Measurements from ENCODE around the gene S100A1.
"Not testable (repeated sequence)": the region's sequence is repeated elsewhere in the genome, so short reads cannot be mapped to it uniquely, and the experiment has no call there.

Gene S100A1

DNA sequence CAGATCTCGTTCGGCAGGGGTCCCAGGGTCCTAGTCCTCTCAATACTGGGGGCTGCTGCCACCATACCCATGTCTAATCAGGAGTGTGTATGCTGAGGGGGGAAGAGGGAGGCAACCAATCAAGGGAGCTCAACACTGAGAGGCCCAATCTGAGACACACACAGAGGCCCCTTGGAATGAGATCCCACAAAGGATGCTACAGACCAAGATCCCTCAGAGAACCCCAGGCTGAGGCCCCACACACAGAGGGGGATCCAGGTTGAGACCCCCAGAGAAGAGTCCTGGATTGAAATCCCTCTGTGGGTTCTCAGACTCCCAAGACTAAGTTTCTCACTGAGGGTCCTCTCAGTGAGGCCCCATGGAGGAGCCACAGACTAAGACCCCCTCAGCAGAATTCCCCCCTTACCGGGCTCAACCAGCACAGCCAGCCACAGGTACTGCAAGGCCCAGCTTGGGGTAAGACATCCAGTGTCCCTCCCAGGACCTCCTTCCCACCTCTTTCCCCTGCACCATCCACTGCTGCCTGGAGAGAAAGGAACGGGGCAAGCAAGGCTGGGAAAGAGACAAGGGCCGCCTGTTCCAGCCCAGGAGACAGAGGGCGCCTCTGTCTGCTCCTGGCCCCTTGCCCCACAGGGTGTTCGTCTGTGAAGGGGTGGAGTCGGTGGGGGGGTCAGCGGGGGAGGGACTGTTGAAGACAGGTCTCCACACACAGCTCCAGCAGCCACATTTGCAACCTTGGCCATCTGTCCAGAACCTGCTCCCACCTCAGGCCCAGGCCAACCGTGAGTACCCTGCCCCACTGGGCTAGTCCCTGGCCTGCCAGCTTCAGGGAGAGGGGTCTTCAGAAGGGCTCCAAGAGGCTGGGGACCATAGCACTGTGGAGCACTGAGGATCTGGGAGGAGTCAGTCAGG lies at the start of gene S100A1:
Gene S100A1, plus strand, starts transcription at position 720 of the 912 bp plus-strand sequence. CDS start 2,088 bp downstream, outside the sequence.
- peak; percentile 52 for DNase-seq (ENCODE audit: low spot score)

DNA sequence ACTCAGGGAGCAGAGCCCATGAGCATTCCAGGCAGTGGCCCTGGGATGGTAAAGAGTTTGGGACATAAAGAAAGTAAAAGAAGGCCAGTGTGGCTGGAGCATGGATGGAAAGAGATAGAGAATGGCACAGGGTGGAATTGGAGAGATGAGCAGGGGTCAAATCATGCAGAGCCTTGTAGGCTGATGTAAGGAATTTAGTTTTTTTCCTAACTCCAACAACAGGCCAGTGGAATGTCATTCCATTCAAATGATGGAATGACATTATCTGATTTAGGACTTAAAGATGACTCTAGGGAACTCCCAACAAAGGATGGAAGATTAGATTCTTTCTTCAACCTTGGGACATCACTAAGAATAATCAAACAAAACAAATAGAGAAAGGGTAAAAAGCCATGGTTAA lies 49.7 kb upstream of the S100A1 start:
- peak; percentile 31 for DNase-seq (ENCODE audit: low spot score)

DNA sequence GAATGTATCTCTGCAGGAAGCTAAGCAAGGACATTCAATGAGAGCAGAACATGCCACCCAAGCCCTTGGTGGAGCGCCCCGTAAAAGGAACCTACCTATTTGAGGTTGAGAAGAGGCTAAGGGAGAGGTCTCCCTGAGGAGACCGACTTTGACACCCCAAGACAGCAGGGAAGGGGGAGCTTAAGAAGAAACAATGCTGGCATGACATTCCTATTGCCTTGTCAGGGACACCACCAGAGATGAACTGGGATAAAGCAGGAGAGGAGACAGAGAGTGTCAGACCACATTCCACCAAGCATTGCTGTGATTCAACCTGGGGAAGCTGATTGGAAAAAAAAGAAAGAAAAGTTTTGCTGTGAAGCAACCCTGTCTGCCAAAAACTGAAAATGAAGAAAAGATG lies 49.3 kb upstream of the S100A1 start:
- DNase-seq (ENCODE audit: low spot score) = no peak

DNA sequence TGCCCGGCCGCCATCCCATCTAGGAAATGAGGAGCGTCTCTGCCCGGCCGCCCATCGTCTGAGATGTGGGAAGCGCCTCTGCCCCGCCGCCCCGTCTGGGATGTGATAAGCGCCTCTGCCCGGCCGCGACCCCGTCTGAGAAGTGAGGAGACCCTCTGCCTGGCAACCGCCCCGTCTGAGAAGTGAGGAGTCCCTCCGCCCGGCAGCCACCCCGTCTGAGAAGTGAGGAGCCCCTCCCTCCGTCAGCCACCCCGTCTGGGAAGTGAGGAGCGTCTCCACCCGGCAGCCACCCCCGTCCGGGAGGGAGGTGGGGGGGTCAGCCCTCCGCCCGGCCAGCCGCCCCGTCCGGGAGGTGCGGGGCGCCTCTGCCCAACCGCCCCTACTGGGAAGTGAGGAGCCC lies 45.4 kb upstream of the S100A1 start:
- not testable (repeated sequence) for DNase-seq (ENCODE audit: low spot score)

DNA sequence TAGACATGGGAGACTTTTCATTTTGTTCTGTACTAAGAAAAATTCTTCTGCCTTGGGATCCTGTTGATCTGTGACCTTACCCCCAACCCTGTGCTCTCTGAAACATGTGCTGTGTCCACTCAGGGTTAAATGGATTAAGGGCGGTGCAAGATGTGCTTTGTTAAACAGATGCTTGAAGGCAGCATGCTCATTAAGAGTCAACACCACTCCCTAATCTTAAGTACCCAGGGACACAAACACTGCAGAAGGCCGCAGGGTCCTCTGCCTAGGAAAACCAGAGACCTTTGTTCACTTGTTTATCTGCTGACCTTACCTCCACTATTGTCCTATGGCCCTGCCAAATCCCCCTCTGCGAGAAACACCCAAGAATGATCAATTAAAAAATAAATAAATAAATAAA lies 44.7 kb upstream of the S100A1 start:
- not testable (repeated sequence) for DNase-seq (ENCODE audit: low spot score)

DNA sequence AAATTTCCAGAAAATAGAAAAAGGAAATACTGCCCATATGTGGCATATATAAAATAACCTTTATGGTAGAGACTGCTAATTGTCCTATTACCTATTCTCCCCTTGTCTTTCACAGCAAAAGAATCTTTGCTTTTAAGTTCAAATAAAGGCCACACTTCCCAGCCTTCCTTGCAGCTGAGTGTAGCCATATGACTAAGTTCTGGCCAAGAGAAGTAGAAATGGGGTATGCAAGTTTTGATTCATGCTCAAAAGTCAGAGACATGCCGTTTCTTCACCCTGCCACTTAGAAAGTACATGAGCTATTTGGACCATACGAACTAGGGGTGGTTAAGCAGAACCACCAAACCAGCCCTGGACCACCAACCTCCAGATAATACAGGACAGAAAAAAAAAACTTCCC lies 44.3 kb upstream of the S100A1 start:
- DNase-seq (ENCODE audit: low spot score) = peak; percentile 1

DNA sequence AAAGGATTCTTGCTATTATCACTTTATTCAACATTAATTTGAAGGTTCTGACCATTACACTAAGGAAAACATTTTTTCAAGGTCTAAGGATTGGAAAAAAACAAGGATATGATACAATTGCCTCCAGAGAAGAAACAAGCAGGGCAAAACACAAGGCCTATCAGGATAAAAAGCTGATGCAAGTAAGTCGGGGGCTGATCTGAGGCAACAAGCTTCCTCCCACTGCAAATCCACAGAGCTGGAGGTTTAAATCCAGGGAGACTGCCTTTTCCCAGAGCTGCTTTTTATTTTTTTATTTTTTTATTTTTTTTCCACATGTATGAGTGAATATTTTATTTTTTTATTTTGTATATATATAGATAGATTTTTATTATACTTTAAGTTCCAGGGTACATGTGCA lies 43.2 kb upstream of the S100A1 start:
- no peak for DNase-seq (ENCODE audit: low spot score)

DNA sequence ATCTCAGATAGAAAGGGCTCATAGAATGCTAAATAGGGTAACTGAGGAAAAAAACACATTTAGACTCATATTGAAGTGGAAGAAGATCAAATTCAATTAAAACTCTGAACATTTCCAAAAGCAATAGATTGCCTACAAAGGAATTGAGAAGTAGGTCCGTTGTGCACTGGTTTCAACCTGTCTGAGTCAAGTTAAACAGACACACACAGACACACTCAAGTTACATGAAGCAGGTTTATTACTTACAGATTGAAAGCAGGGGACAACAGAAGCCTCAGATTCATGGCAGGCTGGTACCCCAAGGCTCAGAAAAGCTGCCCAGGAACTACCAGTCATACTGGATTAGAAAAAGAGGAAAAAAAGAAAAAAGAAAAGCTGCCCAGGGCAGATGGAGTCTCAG lies 41.9 kb upstream of the S100A1 start:
- peak; percentile 0 for DNase-seq (ENCODE audit: low spot score)

DNA sequence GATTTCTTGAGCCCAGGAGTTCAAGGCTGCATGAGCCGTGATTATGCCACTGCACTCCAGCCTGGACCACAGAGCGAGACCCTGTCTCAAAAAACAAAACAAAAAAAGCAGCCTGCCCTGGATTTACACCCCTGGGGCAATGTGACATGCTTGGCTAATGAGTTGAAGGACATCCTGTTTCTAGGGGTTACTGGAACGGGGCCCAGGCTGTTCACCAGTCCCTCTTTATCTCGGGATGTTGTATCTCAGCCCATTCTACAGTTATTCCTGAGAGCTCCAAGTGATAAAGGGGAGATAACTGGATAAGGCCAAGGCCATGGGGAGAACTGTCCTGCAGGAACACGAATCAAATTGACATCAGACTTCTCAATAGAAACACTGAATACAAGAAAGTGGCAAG lies 40.9 kb upstream of the S100A1 start:
- peak; percentile 1 for DNase-seq (ENCODE audit: low spot score)

DNA sequence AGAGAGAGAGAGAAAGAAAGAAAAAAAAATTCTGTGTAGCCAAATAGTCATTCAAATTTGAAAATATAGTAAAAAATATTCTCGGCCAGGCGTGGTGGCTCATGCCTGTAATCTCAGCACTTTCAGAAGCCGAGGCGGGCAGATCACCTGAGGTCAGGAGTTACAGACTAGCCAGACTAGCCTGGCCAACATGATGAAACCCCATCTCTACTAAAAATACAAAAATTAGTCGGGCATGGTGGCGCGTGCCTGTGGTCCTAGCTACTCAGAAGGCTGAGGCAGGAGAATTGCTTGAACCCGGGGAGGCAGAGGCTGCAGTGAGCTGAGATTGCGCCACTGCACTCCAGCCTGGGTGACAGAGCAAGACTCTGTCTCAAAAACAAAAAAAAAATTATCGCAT lies 40.2 kb upstream of the S100A1 start:
- DNase-seq (ENCODE audit: low spot score) = not testable (repeated sequence)

DNA sequence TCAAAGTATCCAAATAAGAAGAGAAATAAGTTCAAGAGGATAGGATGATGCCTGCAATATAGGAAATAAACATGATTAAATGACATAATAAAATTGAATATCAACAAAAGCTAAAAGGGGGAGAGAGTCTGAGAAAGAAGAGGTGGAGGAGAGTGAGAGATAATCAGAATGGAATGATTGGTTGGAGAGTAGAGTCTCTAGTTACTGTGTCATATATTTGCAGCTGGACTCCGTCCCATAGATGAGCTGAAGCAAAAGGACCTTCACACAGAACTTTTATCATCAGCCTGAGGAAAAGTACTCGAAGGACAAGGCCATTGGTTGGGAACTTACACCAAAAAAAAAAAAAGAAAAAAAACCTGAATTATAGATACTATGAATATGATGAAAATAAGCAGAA lies 39.8 kb upstream of the S100A1 start:
- no peak for DNase-seq (ENCODE audit: low spot score)

DNA sequence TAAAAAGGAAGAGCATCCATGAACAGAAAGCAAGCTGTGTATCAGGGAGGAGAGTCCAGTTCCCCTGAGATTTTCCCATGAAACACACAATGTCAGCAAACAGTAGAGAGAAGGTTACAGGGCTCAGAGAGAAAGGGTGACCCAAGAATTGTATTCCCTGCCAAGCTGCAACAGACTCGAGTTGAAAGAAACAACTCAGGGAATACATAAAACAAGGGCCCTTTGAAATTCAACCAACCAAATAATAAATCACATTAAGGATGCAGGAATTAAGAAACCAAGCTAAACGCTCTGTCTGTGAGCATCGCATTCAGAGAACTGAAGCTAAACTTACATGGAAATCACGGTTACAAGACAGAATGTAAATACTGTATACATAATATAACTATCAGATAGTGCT lies 35.5 kb upstream of the S100A1 start:
- DNase-seq (ENCODE audit: low spot score) = no peak

DNA sequence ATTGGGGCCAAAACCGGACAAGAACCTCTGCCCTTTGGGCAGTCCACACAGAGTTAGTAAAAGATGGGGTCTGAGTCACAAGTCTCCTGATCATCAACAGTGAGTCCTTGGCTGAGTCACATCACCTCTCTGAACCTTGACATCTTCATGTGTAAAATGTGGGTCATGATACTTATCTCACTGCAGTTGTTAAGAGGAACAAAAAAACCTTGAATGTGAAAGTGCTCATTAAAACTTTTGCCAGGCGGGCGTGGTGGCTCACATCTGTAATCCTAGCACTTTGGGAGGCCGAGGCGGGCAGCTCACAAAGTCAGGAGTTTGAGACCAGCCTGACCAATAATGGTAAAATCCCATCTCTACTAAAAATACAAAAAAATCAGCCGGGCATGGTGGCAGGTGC lies 31.0 kb upstream of the S100A1 start:
- DNase-seq (ENCODE audit: low spot score) = peak; percentile 85

DNA sequence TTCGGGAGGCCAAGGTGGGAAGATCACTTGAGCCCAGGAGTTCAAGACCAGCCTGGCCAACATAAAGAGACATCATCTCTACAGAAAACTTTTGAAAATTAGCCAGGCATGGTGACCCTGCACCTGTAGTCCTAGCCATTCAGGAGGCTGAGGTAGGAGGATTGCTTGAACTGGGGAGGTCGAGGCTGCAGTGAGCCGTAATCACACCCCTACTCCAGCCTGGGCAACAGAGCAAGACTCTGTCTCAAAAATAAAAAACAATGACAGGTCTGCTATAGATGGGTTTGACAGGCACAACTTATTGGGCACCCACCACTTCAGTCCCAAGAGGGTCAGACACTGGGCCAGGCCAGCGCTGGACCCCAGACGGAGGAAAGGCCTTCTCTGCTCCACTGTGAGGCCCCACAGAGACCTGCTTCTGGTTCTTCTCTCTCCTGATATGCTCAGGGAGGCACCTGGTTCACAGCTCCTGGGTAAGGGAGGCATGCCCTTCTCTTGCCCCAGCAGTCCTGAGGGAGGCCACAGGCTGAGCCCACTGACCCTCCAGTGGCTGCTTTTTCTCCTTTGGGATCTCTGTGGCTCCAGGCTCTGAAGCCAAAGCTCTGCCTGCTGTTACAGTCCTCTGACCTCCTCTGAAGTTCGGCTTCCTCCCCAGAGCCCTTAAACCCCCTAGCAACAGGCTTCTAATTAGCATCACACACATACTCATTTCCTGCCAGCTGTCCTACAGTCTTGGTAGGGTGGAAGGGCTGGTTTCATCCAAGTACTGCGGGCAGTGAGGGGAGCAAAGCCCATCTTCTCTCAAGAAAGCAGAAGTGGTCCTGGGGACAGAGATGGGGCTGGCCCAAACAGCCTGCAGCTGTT lies 29.7 kb upstream of the S100A1 start:
- DNase-seq (ENCODE audit: low spot score) = peak; percentile 44

DNA sequence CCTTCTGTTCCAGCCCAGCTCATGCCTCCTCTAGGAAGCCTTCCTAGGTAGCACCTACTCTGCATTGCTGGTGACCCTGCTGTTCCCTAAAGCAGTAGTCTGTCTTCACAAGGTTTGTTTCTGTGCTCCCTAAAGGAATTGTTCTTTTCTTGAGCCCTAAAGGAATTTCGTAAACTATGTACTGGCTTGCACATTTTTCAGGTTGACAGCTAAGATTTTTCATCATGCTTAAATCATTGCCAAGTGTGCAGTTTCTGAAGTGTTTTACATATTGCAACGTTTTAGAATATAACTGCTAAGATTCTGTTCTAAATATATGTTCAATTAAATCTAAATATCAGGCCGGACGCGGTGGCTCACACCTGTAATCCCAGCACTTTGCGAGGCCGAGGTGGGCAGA lies 28.4 kb upstream of the S100A1 start:
- no peak for DNase-seq (ENCODE audit: low spot score)

DNA sequence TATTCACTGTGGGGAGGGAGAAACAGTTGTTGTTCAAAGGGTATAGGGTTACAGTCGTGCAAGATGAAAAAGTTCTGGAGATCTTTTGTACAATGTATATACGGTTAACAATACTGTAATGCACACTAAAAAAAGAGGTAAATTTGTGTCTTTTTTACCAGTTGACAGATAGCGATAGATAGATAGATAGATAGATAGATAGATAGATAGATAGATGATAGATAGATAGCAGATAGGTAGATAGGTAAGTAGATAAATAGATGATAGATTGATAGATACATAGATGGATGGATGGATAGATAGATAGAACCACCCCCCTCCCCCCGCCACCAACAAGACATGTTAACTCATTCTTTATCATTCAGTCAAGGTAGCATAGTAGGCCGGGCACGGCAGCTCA lies 25.5 kb upstream of the S100A1 start:
- DNase-seq (ENCODE audit: low spot score) = no peak

DNA sequence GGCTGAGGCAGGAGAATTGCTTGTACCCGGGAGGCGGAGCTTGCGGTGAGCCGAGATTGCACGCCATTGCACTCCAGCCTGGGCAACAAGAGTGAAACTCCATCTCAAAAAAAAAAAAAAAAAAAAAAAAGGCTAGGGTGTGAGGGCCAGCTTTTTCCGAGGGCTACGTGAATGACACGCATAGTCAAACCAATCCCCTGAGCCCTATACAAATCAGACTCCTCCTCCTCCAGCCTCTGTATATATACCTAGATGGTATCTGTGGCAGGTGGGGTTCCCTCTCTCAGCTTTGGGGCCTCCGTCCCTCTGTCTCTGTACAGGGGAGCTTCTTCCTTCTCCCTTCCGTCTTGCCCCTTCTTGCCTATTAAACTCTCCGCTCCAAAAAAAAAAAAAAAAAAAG lies 22.0 kb upstream of the S100A1 start:
- no peak for DNase-seq (ENCODE audit: low spot score)

DNA sequence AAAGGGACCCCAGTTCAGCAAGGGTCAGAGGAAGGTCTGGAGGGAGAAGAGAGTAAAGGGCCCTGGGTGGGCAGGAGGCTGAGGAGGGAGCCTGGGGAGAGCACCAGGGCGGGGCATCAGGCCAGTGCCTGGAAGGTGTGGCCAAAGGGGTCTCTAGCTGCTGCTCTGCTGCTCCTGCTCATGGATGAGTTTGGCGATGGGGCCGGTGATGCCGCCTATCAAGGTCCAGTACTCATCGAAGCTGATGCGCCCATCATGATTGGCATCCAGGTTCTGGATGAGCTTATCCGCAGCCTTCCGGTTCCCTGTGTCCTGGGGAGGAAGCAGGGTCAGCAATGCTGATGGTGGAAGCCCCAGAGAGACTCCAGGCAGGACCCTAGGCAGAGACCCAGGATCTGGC lies 20.9 kb upstream of the S100A1 start:
- no peak for DNase-seq (ENCODE audit: low spot score)

DNA sequence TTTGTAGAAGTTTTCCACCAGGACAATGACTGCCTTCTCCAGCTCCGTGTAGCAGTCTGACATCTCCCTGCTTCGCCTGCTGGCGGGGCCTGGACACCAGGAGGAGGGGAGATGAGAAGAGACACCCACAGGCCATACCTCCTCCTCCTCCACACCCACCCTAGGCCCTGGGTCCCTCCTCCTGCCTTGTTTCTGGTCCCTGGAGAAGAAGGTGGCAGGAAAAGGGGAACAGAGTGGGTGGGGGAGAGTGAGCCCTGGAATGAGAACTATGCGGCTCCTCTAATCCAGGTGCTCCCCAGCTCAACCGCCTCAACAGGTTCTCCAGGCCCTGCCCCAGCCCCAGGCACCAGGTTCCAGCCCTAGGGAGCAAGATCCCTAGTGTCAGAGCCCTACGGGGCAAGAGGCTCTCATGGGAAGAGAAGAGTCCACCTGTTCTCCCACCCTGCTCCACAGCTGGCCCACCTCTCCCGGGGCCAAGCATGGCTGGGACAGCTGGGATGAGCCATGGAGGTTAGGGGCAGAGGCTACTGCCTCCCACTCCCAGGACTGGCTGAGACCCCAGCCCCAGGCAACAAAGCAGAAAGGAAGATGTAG lies 20.0 kb upstream of the S100A1 start:
- DNase-seq (ENCODE audit: low spot score) = peak; percentile 47

DNA sequence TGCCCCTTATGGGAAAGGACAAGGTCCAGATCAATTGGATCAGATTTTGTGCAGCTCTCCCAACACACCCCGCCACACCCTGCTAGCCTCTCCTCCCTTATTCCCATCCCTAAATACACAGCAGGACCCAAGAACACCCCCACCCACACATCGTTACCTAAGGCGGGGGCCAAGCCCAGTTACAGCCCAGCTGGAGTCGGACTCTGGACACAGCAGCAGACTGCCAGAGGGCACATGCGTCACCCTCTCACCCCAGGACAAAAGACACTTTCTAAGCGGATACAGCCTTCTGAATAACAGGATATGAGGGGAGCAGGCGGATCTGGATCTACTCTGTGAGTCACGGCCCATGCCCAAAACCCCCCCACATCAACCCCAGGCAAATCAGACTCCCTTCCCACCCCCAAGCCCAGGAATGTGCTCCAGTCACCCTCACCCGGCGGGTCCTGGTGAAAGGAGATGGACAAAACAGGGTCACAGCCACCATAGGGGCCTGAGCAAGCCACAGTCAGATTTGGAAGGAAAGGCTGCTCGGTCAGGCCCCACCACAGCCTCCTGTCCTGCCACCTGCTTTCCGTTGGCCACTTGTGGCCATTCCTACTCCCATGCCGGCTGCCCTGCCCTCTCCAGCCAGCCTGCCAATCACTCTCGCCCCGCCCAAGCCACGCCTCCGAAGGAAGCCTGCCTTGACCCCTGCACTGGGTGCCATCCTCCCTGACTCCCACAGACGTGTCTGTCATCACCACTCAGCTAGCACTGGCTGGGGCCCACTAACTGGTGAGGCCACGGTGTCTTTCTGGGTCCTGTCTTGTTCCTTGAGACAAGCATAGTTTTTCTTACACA lies 19.3 kb upstream of the S100A1 start:
- DNase-seq (ENCODE audit: low spot score) = peak; percentile 97

DNA sequence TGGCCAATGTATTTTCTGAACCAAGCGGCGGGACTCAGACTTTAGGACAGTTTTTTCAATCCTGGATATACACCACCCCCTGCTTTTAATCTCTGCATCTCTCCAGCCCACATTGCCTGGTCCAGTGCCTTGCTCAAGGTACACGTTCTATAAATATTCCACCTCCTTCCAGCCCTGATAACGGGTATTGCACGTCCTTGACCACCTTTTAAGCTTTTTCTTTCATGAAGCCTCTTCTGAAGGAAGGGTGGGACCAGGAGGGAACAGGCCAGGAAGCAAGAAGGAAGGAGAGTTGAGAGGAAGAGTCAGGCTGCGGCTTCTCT lies 18.7 kb upstream of the S100A1 start:
- DNase-seq (ENCODE audit: low spot score) = no peak

DNA sequence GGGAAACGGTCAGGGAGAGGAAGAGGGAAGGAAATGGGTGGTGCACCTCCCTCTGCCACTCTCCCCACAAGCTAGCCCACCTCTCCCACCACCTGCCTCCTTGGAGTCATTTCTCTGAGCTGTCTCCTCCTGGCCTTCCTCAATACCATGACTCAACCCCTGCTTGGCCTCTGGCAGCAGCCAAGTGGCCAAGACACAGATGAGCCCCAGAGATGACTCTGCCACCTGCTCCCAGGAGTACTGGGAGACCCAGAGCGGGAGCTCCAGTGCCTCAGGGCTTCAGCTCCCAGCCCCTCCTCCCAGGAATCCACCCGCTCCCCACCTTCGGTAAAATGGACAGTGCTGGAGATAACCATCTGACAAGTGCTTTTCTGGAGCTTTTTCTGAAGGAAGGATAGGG lies 17.9 kb upstream of the S100A1 start:
- DNase-seq (ENCODE audit: low spot score) = peak; percentile 84

All from kidney tubule cell (primary cell).